ENCODE data around the gene TYMP.

The TYMP gene

DNA sequence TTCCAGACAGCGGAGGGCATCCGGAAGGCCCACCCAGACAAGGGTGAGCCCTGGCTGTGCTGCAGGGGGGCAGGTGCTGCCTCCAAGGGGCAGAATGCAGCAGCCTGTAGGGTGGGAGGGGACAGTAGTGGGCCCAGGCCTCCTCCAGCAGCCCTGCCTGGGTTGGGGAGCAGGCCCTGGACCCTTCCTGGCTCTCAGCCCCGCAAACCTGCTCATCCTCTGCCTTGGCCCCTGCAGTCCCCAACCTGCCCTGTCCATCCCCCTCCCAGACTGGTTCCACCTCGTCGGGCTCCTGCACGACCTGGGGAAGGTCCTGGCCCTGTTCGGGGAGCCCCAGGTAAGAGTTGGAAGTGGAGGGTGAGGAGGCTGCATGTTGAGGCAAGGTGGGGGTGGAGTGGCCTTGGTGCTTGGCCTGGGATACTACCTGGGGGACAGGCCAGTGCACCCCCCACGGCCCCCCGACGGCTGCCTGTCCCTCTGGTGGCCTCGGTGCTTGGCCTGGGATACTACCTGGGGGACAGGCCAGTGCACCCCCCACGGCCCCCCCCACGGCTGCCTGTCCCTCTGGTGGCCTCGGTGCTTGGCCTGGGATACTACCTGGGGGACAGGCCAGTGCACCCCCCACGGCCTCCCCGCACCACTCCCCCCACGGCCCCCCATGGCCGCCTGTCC lies 41.7 kb downstream of the TYMP start:
- Histone ChIP-seq H3K27me3 (ENCODE audit: control insufficient read depth, insufficient read depth, low read length) (no peaks in the 10 kb centered on the region), H3K4me3 (ENCODE audit: low read length) (no peak overlapping the region), H3K36me3 (ENCODE audit: control insufficient read depth, low read depth, low read length) (no peaks in the 10 kb centered on the region), H3K27ac (ENCODE audit: low read length) (no peak overlapping the region), H3K9ac (ENCODE audit: low read length) (no peak overlapping the region), H3K4me1 (ENCODE audit: control insufficient read depth, low read depth, low read length) (no peaks in the 10 kb centered on the region), H3K9me3 (ENCODE audit: control insufficient read depth, low read depth, low read length) (no peaks in the 10 kb centered on the region)

DNA sequence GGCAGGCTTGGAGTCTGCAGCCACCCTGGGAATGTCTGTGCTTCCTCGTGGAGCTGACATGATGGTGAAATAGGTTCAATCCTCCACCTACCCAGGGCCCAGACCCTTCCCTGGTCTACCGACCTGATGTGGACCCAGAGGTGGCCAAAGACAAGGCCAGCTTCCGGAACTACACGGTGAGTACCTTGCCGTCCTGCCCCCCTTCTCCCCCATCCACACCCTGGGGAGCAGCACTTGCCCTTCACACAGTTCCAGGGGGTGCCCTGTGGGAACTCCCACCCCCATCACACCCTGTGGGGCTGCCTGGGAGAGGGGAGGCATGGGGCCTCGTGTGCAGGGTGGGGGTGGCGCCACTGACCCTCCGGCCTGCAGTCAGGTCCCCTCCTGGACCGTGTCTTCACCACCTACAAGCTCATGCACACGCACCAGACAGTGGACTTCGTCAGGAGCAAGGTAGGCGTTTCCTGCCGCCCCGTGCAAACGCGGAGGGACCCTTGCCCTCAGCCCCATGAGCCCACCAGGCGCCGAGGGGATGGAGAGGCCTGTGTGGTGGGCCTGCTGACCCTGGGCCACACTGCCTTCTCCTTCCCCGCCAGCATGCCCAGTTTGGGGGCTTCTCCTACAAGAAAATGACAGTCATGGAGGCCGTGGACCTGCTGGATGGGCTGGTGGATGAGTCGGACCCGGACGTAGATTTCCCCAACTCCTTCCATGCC lies 42.4 kb downstream of the TYMP start:
- no peak overlapping the region for H3K9ac ChIP-seq (ENCODE audit: low read length)

DNA sequence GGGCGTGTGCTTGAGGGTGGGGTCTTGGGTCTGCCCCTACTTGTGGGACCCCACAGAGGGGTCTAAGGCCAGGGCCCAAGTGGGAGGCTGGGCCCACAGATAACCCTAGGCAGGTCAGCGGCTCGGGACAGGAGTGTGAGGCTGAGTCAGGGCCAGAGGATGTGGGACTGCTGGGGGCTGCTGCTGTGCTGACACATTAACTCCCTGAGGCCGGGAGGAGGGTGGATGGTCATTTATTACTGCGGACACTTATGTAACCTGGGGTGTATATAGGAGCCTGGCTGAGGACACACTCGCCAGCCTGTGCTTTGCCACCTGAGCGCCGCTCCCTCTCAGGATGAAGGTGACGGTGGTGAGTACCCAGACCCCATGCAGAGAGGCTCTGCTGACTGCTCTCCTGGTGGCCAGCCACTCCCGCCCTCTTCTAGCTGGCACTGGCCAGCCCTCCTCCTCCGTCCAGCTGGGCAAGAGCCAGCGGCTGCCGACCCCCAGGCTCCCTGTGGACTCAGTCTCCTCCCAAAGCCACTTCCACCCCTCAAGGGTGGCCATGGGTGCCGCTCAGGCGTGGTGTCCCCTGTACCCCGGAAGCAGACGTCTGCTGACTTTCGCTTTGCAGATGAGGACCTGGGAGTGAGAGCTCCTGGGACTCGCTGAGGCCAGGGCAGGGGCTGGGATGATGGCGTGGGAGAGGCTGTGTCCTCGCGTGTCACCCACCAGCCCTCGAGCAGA lies 43.1 kb downstream of the TYMP start, which contains the start of gene MIOX:
Gene MIOX, plus strand, starts transcription at position 299 of the 729 bp plus-strand sequence. Its CDS starts 39 bp downstream, at position 338.
- Histone ChIP-seq H3K4me1 (ENCODE audit: control insufficient read depth, low read depth, low read length) (no peaks in the 10 kb centered on the region), H3K9ac (ENCODE audit: low read length) (no peak within 1 kb of the TSS), H3K4me3 (ENCODE audit: low read length) (no peak within 1 kb of the TSS), H3K9me3 (ENCODE audit: control insufficient read depth, low read depth, low read length) (no peaks in the 10 kb centered on the region), H3K36me3 (ENCODE audit: control insufficient read depth, low read depth, low read length) (no peaks in the 10 kb centered on the region), H3K27me3 (ENCODE audit: control insufficient read depth, insufficient read depth, low read length) (no peaks in the 10 kb centered on the region), H3K27ac (ENCODE audit: low read length) (no peak within 1 kb of the TSS)

More for the DNA sequence above, 42.4 kb downstream of the TYMP start:
- H3K36me3 ChIP-seq (ENCODE audit: control insufficient read depth, low read depth, low read length), result no peaks in the 10 kb centered on the region
- no peaks in the 10 kb centered on the region for H3K9me3 ChIP-seq (ENCODE audit: control insufficient read depth, low read depth, low read length)
- H3K27ac ChIP-seq (ENCODE audit: low read length), result no peak overlapping the region
- no peaks in the 10 kb centered on the region for H3K27me3 ChIP-seq (ENCODE audit: control insufficient read depth, insufficient read depth, low read length)
- H3K4me3 ChIP-seq (ENCODE audit: low read length), result no peak overlapping the region
- H3K4me1 ChIP-seq (ENCODE audit: control insufficient read depth, low read depth, low read length), result no peaks in the 10 kb centered on the region

DNA sequence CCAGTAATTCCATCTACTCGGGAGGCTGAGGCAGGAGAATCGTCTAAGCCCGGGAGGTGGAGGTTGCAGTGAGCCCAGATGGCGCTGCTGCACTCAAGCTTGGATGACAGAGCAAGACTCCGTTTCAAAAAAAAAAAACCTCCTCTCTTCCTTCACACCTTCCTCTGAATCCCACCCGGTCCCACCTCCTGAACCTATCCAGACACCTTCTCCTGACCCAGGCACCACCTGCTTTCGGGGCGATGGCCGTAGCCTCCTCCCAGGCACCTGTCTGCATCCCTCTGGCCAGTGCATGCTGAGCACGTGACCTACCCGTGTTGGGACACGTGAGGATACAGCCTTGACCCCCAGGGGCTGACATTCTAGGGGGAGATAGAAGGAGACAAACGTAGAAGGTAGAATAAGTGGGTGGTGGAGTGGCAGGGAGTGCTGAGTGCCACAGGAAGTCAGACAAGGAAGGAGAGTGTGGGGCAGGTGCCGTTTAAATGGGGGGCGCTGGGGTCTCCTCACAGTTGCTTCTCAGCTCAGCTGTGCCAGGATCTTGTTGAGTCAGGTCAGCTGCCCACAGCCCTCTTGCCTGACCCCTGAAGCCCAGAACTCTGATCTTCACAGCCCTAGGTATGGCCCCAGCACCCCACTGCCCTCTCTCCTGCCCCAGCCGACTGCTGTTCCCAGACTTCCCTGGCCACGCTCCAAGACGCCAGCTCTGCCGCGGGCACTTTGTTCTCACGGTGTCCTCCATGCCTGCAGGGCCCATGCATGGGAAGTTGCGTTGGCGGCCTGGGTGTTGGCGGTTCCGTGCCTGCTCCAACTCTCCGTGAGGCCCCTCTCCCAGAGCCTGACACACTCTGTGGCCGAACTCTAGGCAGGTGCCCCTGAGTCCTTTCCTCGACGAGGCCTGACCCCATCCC lies 44.3 kb downstream of the TYMP start:
- H3K27ac ChIP-seq (ENCODE audit: low read length), result no peak overlapping the region
- H3K36me3 ChIP-seq (ENCODE audit: control insufficient read depth, low read depth, low read length), result no peaks in the 10 kb centered on the region
- H3K4me1 ChIP-seq (ENCODE audit: control insufficient read depth, low read depth, low read length), result no peaks in the 10 kb centered on the region
- peaks cover 8% of the 10 kb centered on the region for H3K27me3 ChIP-seq (ENCODE audit: control insufficient read depth, insufficient read depth, low read length)
- no peak overlapping the region for H3K4me3 ChIP-seq (ENCODE audit: low read length)
- H3K9ac ChIP-seq (ENCODE audit: low read length), result no peak overlapping the region
- no peaks in the 10 kb centered on the region for H3K9me3 ChIP-seq (ENCODE audit: control insufficient read depth, low read depth, low read length)

DNA sequence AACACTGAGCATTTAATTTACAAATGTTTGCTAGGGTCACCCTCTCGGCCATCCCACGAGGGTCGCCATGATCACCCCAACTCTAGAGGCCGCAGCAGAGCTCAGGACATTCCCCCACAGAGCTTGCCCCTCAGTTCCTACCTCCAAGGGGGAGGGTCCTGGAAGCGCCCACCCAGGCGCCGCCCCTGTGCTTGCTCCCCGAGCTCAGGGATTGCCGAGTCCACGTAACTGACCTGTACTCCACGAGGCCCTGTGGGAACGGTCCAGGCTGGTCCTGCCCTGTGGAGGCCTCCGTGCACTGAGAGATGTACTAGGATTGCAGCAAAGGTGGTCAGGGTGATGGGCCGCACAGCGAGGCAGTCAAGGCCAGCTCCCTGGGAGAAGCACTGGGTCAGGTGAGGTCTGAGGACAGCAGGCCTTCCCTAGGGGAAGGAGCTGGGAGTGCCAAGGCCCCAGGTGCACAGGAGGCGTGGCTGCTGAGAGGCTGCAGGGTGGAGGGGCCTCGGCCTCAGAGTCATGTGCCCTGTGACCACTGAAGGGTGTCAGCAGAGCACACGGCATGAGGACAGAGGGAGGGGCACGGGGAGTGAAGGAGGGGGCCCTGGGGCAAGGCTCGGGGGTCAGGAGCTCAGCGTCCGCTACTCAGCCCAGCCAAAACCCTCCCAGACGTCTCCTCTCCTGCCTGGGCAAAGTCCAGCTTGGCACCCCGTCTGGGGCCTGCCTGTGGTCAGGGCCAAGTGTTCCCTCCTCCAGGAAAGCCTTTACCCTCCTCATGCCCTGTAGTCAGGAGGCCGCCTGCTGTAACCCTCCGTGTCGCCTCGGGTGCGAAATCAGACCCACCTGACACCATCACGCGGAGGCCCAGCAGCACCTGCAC lies 45.6 kb downstream of the TYMP start:
- H3K27ac ChIP-seq (ENCODE audit: low read length), result no peak overlapping the region
- H3K9me3 ChIP-seq (ENCODE audit: control insufficient read depth, low read depth, low read length), result no peaks in the 10 kb centered on the region
- H3K27me3 ChIP-seq (ENCODE audit: control insufficient read depth, insufficient read depth, low read length), result peaks cover 20% of the 10 kb centered on the region
- H3K36me3 ChIP-seq (ENCODE audit: control insufficient read depth, low read depth, low read length), result no peaks in the 10 kb centered on the region
- no peaks in the 10 kb centered on the region for H3K4me1 ChIP-seq (ENCODE audit: control insufficient read depth, low read depth, low read length)
- no peak overlapping the region for H3K9ac ChIP-seq (ENCODE audit: low read length)
- no peak overlapping the region for H3K4me3 ChIP-seq (ENCODE audit: low read length)

DNA sequence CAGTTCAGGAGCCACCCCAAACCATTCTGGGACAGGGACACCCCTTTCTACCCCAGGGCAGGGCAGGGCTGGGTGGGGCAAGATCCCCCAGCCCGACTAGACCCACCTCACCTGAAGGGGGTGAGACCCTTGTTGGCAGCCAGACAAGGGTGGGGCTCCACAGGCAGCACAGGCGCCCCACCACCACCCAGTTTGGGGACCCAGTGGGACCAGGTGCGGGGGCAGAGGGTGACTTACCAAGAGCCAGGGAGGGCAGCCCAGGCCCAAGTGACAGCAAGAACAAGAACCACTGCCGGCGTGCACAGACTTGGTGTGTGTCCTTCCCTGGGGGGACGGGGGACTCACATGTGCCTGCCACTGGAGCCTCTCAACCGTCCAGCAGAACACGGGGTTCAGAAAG lies 46.3 kb downstream of the TYMP start:
- Histone ChIP-seq H3K9ac (ENCODE audit: low read length) (no peak overlapping the region), H3K9me3 (ENCODE audit: control insufficient read depth, low read depth, low read length) (no peaks in the 10 kb centered on the region), H3K4me3 (ENCODE audit: low read length) (no peak overlapping the region), H3K27ac (ENCODE audit: low read length) (no peak overlapping the region), H3K36me3 (ENCODE audit: control insufficient read depth, low read depth, low read length) (no peaks in the 10 kb centered on the region), H3K27me3 (ENCODE audit: control insufficient read depth, insufficient read depth, low read length) (peaks cover 21% of the 10 kb centered on the region), H3K4me1 (ENCODE audit: control insufficient read depth, low read depth, low read length) (no peaks in the 10 kb centered on the region)

DNA sequence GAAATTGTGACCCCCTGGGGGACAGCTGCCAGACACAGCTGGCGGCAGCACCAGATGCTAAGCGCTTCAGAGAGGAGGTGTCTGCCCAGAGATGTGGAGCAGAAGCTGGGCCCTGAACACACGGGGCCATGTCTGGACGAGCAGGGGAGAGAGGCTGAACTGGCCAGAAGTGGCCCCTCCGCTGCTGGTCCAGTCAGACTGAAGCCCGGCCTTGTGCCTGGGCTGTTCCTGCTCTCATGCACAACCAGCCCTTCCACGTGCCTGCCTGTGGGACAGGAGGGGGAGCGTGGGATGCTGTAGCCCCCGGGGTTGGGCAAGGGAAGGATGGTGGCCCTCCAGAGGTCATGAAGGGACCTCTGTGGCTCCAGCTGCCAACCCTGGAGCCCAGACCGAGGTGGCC lies 46.7 kb downstream of the TYMP start:
- peaks cover 21% of the 10 kb centered on the region for H3K27me3 ChIP-seq (ENCODE audit: control insufficient read depth, insufficient read depth, low read length)
- H3K4me1 ChIP-seq (ENCODE audit: control insufficient read depth, low read depth, low read length), result no peaks in the 10 kb centered on the region
- H3K4me3 ChIP-seq (ENCODE audit: low read length), result no peak overlapping the region
- H3K27ac ChIP-seq (ENCODE audit: low read length), result no peak overlapping the region
- no peaks in the 10 kb centered on the region for H3K36me3 ChIP-seq (ENCODE audit: control insufficient read depth, low read depth, low read length)
- H3K9ac ChIP-seq (ENCODE audit: low read length), result no peak overlapping the region
- no peaks in the 10 kb centered on the region for H3K9me3 ChIP-seq (ENCODE audit: control insufficient read depth, low read depth, low read length)

DNA sequence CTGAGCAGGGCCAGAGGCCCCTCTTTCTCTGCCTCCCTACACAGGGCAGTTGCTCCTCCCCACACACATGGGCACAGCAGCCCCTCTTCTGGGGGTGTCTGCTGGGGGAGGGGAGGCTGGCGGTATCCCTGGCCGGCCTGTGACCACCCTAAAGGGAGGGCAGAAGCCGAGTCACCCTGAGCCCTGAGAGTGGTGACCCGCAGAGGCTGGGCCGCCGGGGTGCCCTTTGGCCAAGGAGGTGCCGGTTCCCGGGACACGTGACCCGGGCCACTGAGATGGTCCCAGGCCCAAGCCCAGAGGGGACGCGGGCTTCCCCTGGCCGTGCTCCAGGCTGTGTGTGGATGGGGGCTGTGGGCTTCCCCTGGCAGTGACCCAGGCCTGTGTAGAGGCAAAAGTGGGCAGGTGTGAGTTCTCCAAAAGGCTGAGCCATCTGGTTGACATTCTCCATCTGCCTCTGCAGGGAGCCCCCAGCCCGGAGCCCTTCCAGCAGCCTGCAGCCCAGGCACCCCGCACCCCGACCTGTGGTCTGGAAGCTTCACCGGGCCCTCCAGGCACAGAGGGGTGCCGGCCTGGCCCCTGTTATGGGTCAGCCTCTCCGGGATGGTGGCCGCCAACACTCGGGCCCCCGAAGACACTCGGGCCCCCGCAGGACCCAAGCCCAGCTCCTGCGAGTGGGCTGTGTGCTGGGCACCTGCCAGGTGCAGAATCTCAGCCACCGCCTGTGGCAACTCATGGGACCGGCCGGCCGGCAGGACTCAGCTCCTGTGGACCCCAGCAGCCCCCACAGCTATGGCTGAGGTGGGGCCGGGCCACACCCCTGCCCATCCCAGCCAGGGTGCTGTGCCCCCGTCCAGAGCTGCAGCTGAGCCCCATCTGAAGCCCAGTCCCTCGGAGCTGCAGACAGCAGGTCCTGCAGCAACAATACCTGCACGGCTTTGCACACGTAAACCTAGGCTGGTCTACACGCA lies 47.4 kb downstream of the TYMP start:
- H3K27ac ChIP-seq (ENCODE audit: low read length), result no peak overlapping the region
- peak overlapping the region; percentile 68 for H3K9ac ChIP-seq (ENCODE audit: low read length)
- H3K9me3 ChIP-seq (ENCODE audit: control insufficient read depth, low read depth, low read length), result no peaks in the 10 kb centered on the region
- peaks cover 21% of the 10 kb centered on the region for H3K27me3 ChIP-seq (ENCODE audit: control insufficient read depth, insufficient read depth, low read length)
- peak overlapping the region; percentile 54 for H3K4me3 ChIP-seq (ENCODE audit: low read length)
- H3K4me1 ChIP-seq (ENCODE audit: control insufficient read depth, low read depth, low read length), result no peaks in the 10 kb centered on the region
- H3K36me3 ChIP-seq (ENCODE audit: control insufficient read depth, low read depth, low read length), result no peaks in the 10 kb centered on the region

DNA sequence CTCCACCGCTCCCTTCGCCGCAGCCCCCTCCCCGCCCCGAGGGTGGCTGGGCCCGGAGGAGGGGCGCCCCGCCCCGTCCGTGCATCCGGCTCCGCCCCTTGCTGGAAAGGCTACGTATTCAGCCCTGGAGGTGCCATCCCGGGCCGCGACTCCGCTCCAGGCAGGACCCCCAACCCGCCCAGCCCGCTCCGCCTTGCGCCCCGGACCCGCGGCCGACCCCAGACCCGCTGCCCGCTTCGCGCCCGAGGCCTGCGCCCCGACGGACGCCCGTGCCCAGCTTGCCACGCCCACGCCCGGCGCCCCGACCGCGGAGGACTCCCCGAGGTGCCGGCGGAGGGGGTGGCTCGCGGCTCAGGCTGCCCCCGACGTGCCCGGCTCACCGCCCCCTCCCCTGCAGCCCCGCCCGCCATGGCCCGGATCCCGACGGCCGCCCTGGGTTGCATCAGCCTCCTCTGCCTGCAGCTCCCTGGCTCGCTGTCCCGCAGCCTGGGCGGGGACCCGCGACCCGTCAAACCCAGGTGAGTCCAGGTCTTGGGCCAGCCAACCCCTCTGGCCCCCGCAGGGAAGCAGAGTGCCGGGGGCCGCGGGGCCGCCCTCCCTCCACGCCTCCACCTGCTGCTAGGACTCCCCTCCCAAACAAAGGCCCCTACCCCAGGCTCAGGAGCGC lies 48.2 kb downstream of the TYMP start, which contains the start of gene ADM2:
Gene ADM2, plus strand, starts transcription at position 104 of the 667 bp plus-strand sequence. Its CDS starts 305 bp downstream, at position 409.
- Histone ChIP-seq H3K4me1 (ENCODE audit: control insufficient read depth, low read depth, low read length) (no peaks in the 10 kb centered on the region), H3K4me3 (ENCODE audit: low read length) (peak within 1 kb of the TSS; percentile 54), H3K9me3 (ENCODE audit: control insufficient read depth, low read depth, low read length) (no peaks in the 10 kb centered on the region), H3K27me3 (ENCODE audit: control insufficient read depth, insufficient read depth, low read length) (peaks cover 21% of the 10 kb centered on the region), H3K36me3 (ENCODE audit: control insufficient read depth, low read depth, low read length) (no peaks in the 10 kb centered on the region), H3K9ac (ENCODE audit: low read length) (peak within 1 kb of the TSS; percentile 68), H3K27ac (ENCODE audit: low read length) (no peak within 1 kb of the TSS)
